Neural cell (in vitro differentiated cells): ENCODE data around the gene HIF3A.
"Not testable (repeated sequence)": the region's sequence is repeated elsewhere in the genome, so short reads cannot be mapped to it uniquely, and the experiment has no call there.

Experiments used
- MXI1 ChIP-seq: fragments of 450-650 bp; conservative IDR thresholded peaks from 2 replicates; pipeline ENCODE4 v1.6.1; 2014; ENCODE audit warnings: antibody characterized with exemption, mild to moderate bottlenecking; ENCODE audit not compliant: poor library complexity, severe bottlenecking
- RAD21 ChIP-seq: fragments of 450-650 bp; conservative IDR thresholded peaks from 2 replicates; pipeline ENCODE4 v1.6.1; 2014; ENCODE audit warnings: antibody characterized with exemption, mild to moderate bottlenecking, moderate library complexity
- TF ChIP-seq, protein P1 (sequence below): fragments of 450-650 bp; IDR thresholded peaks from 2 replicates; pipeline ENCODE4 v1.5.1; 2014; ENCODE audit warnings: antibody characterized with exemption, mild to moderate bottlenecking, moderate library complexity; ENCODE audit not compliant: poor library complexity, severe bottlenecking
- TF ChIP-seq, protein P2 (sequence below): IDR thresholded peaks from 2 replicates; pipeline ENCODE4 v1.6.1; 2012; ENCODE audit warnings: borderline replicate concordance

DNA sequence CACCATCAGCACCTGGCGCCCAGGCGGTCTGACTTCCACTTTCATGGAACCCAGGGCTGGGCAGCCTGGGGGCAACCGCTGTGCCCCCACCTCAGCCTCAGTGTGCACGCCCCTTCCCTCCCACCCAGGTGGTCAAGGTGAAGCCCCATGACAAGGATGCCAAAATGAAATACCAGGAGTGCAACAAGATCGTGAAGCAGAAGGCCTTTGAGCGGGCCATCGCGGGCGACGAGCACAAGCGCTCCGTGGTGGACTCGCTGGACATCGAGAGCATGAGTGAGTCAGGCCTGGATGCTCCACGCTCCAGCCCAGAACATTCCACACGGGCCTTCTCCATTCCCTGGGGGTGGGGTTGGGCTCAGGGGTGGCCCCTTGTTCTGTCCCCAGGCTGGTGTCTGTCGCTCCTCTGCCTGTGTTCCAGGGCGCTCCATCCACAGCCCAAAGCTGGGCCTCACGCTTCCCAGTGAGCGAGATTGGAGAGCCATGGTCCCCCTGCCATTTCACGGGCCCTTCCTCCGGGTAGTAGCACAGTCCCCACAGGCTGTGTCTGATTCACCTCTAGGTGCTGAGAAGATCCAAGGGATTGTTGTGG, 78.7 kb downstream of the HIF3A start:
- TF ChIP-seq, protein P1, sequence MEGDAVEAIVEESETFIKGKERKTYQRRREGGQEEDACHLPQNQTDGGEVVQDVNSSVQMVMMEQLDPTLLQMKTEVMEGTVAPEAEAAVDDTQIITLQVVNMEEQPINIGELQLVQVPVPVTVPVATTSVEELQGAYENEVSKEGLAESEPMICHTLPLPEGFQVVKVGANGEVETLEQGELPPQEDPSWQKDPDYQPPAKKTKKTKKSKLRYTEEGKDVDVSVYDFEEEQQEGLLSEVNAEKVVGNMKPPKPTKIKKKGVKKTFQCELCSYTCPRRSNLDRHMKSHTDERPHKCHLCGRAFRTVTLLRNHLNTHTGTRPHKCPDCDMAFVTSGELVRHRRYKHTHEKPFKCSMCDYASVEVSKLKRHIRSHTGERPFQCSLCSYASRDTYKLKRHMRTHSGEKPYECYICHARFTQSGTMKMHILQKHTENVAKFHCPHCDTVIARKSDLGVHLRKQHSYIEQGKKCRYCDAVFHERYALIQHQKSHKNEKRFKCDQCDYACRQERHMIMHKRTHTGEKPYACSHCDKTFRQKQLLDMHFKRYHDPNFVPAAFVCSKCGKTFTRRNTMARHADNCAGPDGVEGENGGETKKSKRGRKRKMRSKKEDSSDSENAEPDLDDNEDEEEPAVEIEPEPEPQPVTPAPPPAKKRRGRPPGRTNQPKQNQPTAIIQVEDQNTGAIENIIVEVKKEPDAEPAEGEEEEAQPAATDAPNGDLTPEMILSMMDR, result not testable (repeated sequence)
- TF ChIP-seq, protein P2, sequence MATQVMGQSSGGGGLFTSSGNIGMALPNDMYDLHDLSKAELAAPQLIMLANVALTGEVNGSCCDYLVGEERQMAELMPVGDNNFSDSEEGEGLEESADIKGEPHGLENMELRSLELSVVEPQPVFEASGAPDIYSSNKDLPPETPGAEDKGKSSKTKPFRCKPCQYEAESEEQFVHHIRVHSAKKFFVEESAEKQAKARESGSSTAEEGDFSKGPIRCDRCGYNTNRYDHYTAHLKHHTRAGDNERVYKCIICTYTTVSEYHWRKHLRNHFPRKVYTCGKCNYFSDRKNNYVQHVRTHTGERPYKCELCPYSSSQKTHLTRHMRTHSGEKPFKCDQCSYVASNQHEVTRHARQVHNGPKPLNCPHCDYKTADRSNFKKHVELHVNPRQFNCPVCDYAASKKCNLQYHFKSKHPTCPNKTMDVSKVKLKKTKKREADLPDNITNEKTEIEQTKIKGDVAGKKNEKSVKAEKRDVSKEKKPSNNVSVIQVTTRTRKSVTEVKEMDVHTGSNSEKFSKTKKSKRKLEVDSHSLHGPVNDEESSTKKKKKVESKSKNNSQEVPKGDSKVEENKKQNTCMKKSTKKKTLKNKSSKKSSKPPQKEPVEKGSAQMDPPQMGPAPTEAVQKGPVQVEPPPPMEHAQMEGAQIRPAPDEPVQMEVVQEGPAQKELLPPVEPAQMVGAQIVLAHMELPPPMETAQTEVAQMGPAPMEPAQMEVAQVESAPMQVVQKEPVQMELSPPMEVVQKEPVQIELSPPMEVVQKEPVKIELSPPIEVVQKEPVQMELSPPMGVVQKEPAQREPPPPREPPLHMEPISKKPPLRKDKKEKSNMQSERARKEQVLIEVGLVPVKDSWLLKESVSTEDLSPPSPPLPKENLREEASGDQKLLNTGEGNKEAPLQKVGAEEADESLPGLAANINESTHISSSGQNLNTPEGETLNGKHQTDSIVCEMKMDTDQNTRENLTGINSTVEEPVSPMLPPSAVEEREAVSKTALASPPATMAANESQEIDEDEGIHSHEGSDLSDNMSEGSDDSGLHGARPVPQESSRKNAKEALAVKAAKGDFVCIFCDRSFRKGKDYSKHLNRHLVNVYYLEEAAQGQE, result not testable (repeated sequence)
- TF ChIP-seq RAD21, MXI1: not testable (repeated sequence)
